PFSK-1 (cell line): ENCODE measurements around the gene HOXA3.

Experiments used
- POLR2AphosphoS5 ChIP-seq: IDR thresholded peaks from 2 replicates; pipeline ENCODE4 v1.6.1; 2012; ENCODE audit warnings: low read depth, mild to moderate bottlenecking, control low read depth, low read length, moderate library complexity
- REST ChIP-seq, 2 experiments: IDR thresholded peaks; 2 replicates each; pipeline versions ENCODE4 v1.6.1 to v1.8.0; 2011 to 2012; ENCODE audit warnings: low read depth in 2 of 2, low read length in 2 of 2, control low read depth in 1 of 2, inconsistent platforms in 1 of 2, mild to moderate bottlenecking in 1 of 2, moderate library complexity in 1 of 2; ENCODE audit not compliant: insufficient read depth in 1 of 2
- SIN3A ChIP-seq: IDR thresholded peaks from 2 replicates; pipeline ENCODE4 v1.6.1; 2012; ENCODE audit warnings: mild to moderate bottlenecking, low read length, moderate library complexity, borderline replicate concordance; ENCODE audit not compliant: insufficient read depth

DNA sequence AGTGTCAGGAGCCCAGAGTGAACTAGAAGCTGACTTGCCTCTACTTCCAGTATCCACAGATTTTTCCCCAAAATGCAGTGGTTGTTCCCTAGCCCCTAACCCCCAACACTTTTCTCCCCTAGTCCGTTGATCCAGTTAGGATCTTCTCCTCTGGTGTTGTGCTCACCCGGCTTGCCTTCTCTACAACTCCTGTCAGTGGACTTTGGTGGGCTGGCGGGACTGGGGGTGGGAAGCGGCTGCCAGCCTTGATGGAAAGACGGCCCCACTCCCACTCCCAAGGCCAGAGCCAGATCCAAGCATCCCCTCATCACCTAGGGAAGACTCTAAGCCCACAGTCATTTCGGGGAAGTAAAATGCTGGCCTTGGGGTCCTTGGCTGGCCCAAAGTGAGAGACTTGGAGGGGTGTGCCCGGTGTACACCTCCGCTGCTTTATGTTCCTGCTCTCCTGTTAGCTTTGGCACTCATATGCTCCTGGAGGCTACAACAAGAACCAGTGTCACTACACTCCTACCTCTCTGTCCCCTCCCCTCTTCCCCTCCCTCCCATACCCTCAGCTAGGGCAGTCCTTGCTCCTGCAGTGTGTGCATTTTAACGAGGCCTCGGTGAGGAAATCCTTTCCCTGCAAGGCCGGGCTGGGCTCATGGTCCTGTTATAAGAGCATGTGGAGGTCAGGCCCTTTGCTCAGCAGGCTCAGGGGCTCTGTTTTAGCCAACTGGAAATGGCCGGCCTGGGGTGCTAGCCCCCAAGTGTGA lies 22.7 kb upstream of the HOXA3 start:
- TF ChIP-seq SIN3A: no peak
- TF ChIP-seq REST (IDR thresholded peaks at IDR 0.05; ENCODE audit: insufficient read depth in 1 of 2, low read depth in 2 of 2, low read length in 2 of 2): no peak
- TF ChIP-seq POLR2AphosphoS5: no peak
